ENCODE results near the gene MARK3. TPM values are rescaled to one million over a fixed set of nuclear protein-coding genes. Genes with fewer than 3 reads are reported as not detected.
"Not testable (repeated sequence)": the region's sequence is repeated elsewhere in the genome, so short reads cannot be mapped to it uniquely, and the experiment has no call there.

The MARK3 gene
- total RNA-seq, 1 experiment from 2014 or later, result 78.0 TPM

GRCh38 chr14:103353362-103353761 is 31.9 kb upstream of the MARK3 start:
- no peaks in the 10 kb centered on the region for H3K9me3 Mint-ChIP-seq (ENCODE audit: unreplicated experiment)
- Histone ChIP-seq H3K9me3 (no peaks in the 10 kb centered on the region), H3K4me3 (ENCODE audit: low read depth, low read length) (no peak overlapping the region), H3K4me1 (no peaks in the 10 kb centered on the region), H3K36me3 (ENCODE audit: control insufficient read depth, insufficient read depth, low read length) (no peaks in the 10 kb centered on the region), H3K27me3 (replicated peaks; ENCODE audit: control insufficient read depth, insufficient read depth, low read length) (no peaks in the 10 kb centered on the region)
- no peaks in the 10 kb centered on the region for H3K36me3 Mint-ChIP-seq (ENCODE audit: insufficient read depth, unreplicated experiment)
- DNase-seq, result no peak
- no peak for TF ChIP-seq CTCF (IDR thresholded peaks at IDR 0.05; ENCODE audit: insufficient read depth in 1 of 2, low read depth in 1 of 2, low read length in 1 of 2, severe bottlenecking in 1 of 2, unreplicated experiment in 1 of 2)
- POLR2A ChIA-PET, result no interaction called here
- intact Hi-C loops (cut with micrococcal nuclease; ENCODE audit: unreplicated experiment), result loop anchor here (5.0 kb wide), 1 partner anchor 34 kb away; the partner anchor contains the start of gene MARK3
- no peak overlapping the region for H3K4me3 Mint-ChIP-seq (ENCODE audit: unreplicated experiment)
- BruUV-seq (replicated peaks), result no TSS peak
- CTCF ChIA-PET, result interaction anchor here (0.7 kb wide), 1 partner anchor 194 kb away, joined by 9 read pairs; no protein-coding TSS in a partner anchor
- H3K4me1 Mint-ChIP-seq (ENCODE audit: low read depth, unreplicated experiment), result no peaks in the 10 kb centered on the region
- H3K27ac Mint-ChIP-seq (ENCODE audit: unreplicated experiment), result no peak overlapping the region
- H3K27me3 Mint-ChIP-seq (ENCODE audit: insufficient read depth, unreplicated experiment), result peaks cover 2% of the 10 kb centered on the region

- Mint-ChIP-seq H3K36me3 (ENCODE audit: insufficient read depth, unreplicated experiment) (no peaks in the 10 kb centered on the region), H3K27ac (ENCODE audit: unreplicated experiment) (no peak overlapping the region), H3K9me3 (ENCODE audit: unreplicated experiment) (no peaks in the 10 kb centered on the region), H3K4me3 (ENCODE audit: unreplicated experiment) (no peak overlapping the region), H3K27me3 (ENCODE audit: insufficient read depth, unreplicated experiment) (peaks cover 2% of the 10 kb centered on the region), H3K4me1 (ENCODE audit: low read depth, unreplicated experiment) (no peaks in the 10 kb centered on the region)
- ChIA-PET POLR2A (interaction anchor here (0.7 kb wide), 1 partner anchor 11 kb away, joined by 3 read pairs; no protein-coding TSS in a partner anchor), CTCF (interaction anchor here (0.6 to 1.0 kb wide), 4 partner anchors 12 to 249 kb away, joined by 3 to 9 read pairs (median 4); no protein-coding TSS in a partner anchor)
- intact Hi-C loops (cut with micrococcal nuclease; ENCODE audit: unreplicated experiment), result loop anchor here (5.0 kb wide), 1 partner anchor 33 kb away; the partner anchor contains the start of gene MARK3
- Histone ChIP-seq H3K9me3 (no peaks in the 10 kb centered on the region), H3K27me3 (replicated peaks; ENCODE audit: control insufficient read depth, insufficient read depth, low read length) (no peaks in the 10 kb centered on the region), H3K4me1 (no peaks in the 10 kb centered on the region), H3K4me3 (ENCODE audit: low read depth, low read length) (no peak overlapping the region), H3K36me3 (ENCODE audit: control insufficient read depth, insufficient read depth, low read length) (no peaks in the 10 kb centered on the region)
- no peak for TF ChIP-seq CTCF (IDR thresholded peaks at IDR 0.05; ENCODE audit: insufficient read depth in 1 of 2, low read depth in 1 of 2, low read length in 1 of 2, severe bottlenecking in 1 of 2, unreplicated experiment in 1 of 2)
- no TSS peak for BruUV-seq (replicated peaks)
- DNase-seq, result no peak
Observed at GRCh38 chr14:103354141-103354540, 31.1 kb upstream of the MARK3 start.

- Histone ChIP-seq H3K27me3 (replicated peaks; ENCODE audit: control insufficient read depth, insufficient read depth, low read length) (no peaks in the 10 kb centered on the region), H3K9me3 (no peaks in the 10 kb centered on the region), H3K4me1 (no peaks in the 10 kb centered on the region), H3K4me3 (ENCODE audit: low read depth, low read length) (no peak overlapping the region), H3K36me3 (ENCODE audit: control insufficient read depth, insufficient read depth, low read length) (no peaks in the 10 kb centered on the region)
- Mint-ChIP-seq H3K9me3 (ENCODE audit: unreplicated experiment) (peaks cover 10% of the 10 kb centered on the region), H3K36me3 (ENCODE audit: insufficient read depth, unreplicated experiment) (no peaks in the 10 kb centered on the region), H3K4me3 (ENCODE audit: unreplicated experiment) (no peak overlapping the region), H3K27ac (ENCODE audit: unreplicated experiment) (no peak overlapping the region), H3K27me3 (ENCODE audit: insufficient read depth, unreplicated experiment) (peaks cover 5% of the 10 kb centered on the region), H3K4me1 (ENCODE audit: low read depth, unreplicated experiment) (no peaks in the 10 kb centered on the region)
- DNase-seq, result no peak
- BruUV-seq (replicated peaks), result no TSS peak
- no peak for TF ChIP-seq CTCF (IDR thresholded peaks at IDR 0.05; ENCODE audit: insufficient read depth in 1 of 2, low read depth in 1 of 2, low read length in 1 of 2, severe bottlenecking in 1 of 2, unreplicated experiment in 1 of 2)
- ChIA-PET CTCF (no interaction called here), POLR2A (no interaction called here)
- intact Hi-C loops (cut with micrococcal nuclease; ENCODE audit: unreplicated experiment), result no loop called here
Observed at GRCh38 chr14:103356024-103356682, 29.1 kb upstream of the MARK3 start.

- H3K36me3 ChIP-seq (ENCODE audit: control insufficient read depth, insufficient read depth, low read length); H3K27ac Mint-ChIP-seq (ENCODE audit: unreplicated experiment); H3K4me3 Mint-ChIP-seq (ENCODE audit: unreplicated experiment); H3K4me1 Mint-ChIP-seq (ENCODE audit: low read depth, unreplicated experiment); H3K4me3 ChIP-seq (ENCODE audit: low read depth, low read length); H3K27me3 ChIP-seq (replicated peaks; ENCODE audit: control insufficient read depth, insufficient read depth, low read length); intact Hi-C loops (cut with micrococcal nuclease; ENCODE audit: unreplicated experiment); DNase-seq; BruUV-seq (replicated peaks); H3K36me3 Mint-ChIP-seq (ENCODE audit: insufficient read depth, unreplicated experiment); H3K27me3 Mint-ChIP-seq (ENCODE audit: insufficient read depth, unreplicated experiment); H3K4me1 ChIP-seq; POLR2A ChIA-PET: not testable (repeated sequence)
- CTCF ChIA-PET, result interaction anchor here (0.5 to 0.6 kb wide), 2 partner anchors 22 to 51 kb away, joined by 3 to 4 read pairs; no protein-coding TSS in a partner anchor
- H3K9me3 ChIP-seq, result peaks cover 12% of the 10 kb centered on the region; the same call in 1 of the 2 replicates
- H3K9me3 Mint-ChIP-seq (ENCODE audit: unreplicated experiment), result peaks cover 10% of the 10 kb centered on the region
Observed at GRCh38 chr14:103357552-103357951, 27.7 kb upstream of the MARK3 start.

Measured in Caco-2 (cell line).